Smooth muscle cell (in vitro differentiated cells): Measurements from ENCODE around the gene LSM14A. TPM values are rescaled to one million over a fixed set of nuclear protein-coding genes. Genes with fewer than 3 reads are reported as not detected.

Experiments used
- DNase-seq: peaks from one replicate; lab custom pipeline; 2025; ENCODE audit not compliant: unreplicated experiment; lab: John Stamatoyannopoulos, UW
- H2AFZ ChIP-seq: fragments of 200-600 bp; sonication (generic); 2 replicates; pipeline ENCODE4 v1.6.0; 2016; ENCODE audit warnings: antibody characterized with exemption, low read depth, mild to moderate bottlenecking
- H3F3A ChIP-seq: fragments of 200-600 bp; sonication (generic); 2 replicates; pipeline ENCODE4 v1.6.0; 2017; ENCODE audit warnings: antibody characterized with exemption, low read depth
- H3K27ac ChIP-seq: fragments of 200-600 bp; sonication (generic); 2 replicates; pipeline ENCODE4 v1.5.1; 2016; ENCODE audit warnings: low read depth, mild to moderate bottlenecking
- H3K27me3 ChIP-seq: fragments of 200-600 bp; sonication (generic); 2 replicates; pipeline ENCODE4 v1.6.1; 2016; ENCODE audit warnings: low read depth, mild to moderate bottlenecking
- H3K36me3 ChIP-seq: fragments of 200-600 bp; sonication (generic); 2 replicates; pipeline ENCODE4 v1.5.1; 2016; ENCODE audit warnings: low read depth
- H3K4me1 ChIP-seq: fragments of 200-600 bp; sonication (generic); 2 replicates; pipeline ENCODE4 v1.5.1; 2016; ENCODE audit warnings: low read depth
- H3K4me2 ChIP-seq: fragments of 200-600 bp; sonication (generic); 2 replicates; pipeline ENCODE4 v1.6.0; 2016; ENCODE audit warnings: mild to moderate bottlenecking
- H3K4me3 ChIP-seq: fragments of 200-600 bp; sonication (generic); 2 replicates; pipeline ENCODE4 v1.5.1; 2016; ENCODE audit warnings: mild to moderate bottlenecking
- H3K79me2 ChIP-seq: fragments of 200-600 bp; sonication (generic); 2 replicates; pipeline ENCODE4 v1.6.0; 2016; ENCODE audit warnings: low read depth, mild to moderate bottlenecking
- H3K9ac ChIP-seq: fragments of 200-600 bp; sonication (generic); 2 replicates; pipeline ENCODE4 v1.6.0; 2016; ENCODE audit warnings: low read depth
- H3K9me3 ChIP-seq: fragments of 200-600 bp; sonication (generic); replicated peaks from 2 replicates; pipeline ENCODE4 v1.5.1; 2016; ENCODE audit warnings: low read depth
- H4K20me1 ChIP-seq: fragments of 200-600 bp; sonication (generic); 2 replicates; pipeline ENCODE4 v1.6.0; 2016; ENCODE audit warnings: low read depth
- WGBS: methylation state at CpG from one replicate; pipeline ENCODE4 v1.1.7; 2016; ENCODE audit warnings: low lambda C conversion rate; 5-methylcytosine and 5-hydroxymethylcytosine counted together
- polyA plus RNA-seq: library from polyadenylated mRNA; unstranded; fragments of >200 nt; fragmentation: Nextera tagmentation; extraction: Ambion mirVana; gene quantifications from 2 replicates; pipeline ENCODE4 v1.2.1, GENCODE V29; 2016
- total RNA-seq: library from RNA; depleted of rRNA; stranded (reverse); fragments of >200 nt; gene quantifications from 2 replicates; pipeline ENCODE4 v1.2.3, GENCODE V29; 2014
- TF ChIP-seq, protein P1 (sequence below): fragments of 200-600 bp; sonication (generic); IDR thresholded peaks from 2 replicates; pipeline ENCODE4 v1.5.1; 2017; ENCODE audit warnings: borderline replicate concordance, mild to moderate bottlenecking, antibody characterized with exemption; ENCODE audit not compliant: insufficient read depth, poor library complexity, severe bottlenecking

The LSM14A gene
- total and polyA plus RNA-seq, 2 experiments from 2014 or later = 63.0 to 90.9 TPM

DNA sequence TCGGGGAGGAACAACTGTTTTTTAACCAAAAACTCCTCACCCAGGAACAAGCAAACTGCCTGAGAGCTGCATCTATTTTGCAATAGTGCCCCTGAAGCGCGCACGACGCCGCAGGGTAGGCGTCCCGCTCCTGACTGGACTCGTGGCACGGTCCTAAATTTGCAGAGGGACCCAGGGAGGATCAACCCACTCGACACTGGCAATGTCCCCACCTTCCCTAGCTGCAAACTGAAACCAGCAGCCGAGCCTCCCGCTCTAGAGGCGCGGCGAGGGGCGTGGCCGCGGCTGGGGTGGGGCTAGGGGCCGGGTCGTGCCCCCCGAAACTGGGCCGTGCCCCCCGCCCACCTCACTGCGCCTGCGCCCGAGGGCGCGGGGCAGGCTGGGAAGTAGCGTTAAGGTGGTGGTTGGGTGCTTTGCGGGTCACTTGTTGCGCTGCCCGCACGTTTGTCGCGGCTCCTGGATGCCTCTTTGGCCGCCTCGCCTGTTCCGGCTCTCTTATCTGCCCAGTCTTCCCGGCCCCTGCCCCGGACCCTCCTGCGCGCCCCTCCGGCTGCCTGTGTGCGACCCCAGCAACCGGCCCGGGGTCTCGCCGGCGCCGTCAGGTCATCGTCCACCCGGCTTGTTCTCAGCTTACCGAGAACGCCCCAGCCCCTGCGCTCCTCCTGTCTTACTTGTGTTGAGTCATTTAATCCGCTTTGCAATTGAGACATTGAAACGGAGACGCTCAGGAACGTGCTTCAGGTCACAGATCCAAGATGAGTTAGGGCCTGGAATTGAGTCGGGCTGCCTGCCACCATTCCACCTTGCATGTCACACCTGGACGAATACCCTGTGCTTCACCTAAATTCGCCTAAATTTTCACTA is 37.9 kb upstream of the LSM14A start:
- Histone ChIP-seq H3F3A (peaks cover 7% of the 10 kb centered on the region), H3K4me1 (peaks cover 5% of the 10 kb centered on the region), H3K4me2 (peak overlapping the region; percentile 97), H3K27me3 (no peaks in the 10 kb centered on the region), H3K9me3 (no peaks in the 10 kb centered on the region), H4K20me1 (no peaks in the 10 kb centered on the region), H3K4me3 (peak overlapping the region; percentile 54), H2AFZ (peak overlapping the region; percentile 91), H3K9ac (peak overlapping the region; percentile 46), H3K27ac (no peak overlapping the region), H3K36me3 (no peaks in the 10 kb centered on the region), H3K79me2 (no peaks in the 10 kb centered on the region)
- DNase-seq = peak; percentile 48
- TF ChIP-seq, protein P1, sequence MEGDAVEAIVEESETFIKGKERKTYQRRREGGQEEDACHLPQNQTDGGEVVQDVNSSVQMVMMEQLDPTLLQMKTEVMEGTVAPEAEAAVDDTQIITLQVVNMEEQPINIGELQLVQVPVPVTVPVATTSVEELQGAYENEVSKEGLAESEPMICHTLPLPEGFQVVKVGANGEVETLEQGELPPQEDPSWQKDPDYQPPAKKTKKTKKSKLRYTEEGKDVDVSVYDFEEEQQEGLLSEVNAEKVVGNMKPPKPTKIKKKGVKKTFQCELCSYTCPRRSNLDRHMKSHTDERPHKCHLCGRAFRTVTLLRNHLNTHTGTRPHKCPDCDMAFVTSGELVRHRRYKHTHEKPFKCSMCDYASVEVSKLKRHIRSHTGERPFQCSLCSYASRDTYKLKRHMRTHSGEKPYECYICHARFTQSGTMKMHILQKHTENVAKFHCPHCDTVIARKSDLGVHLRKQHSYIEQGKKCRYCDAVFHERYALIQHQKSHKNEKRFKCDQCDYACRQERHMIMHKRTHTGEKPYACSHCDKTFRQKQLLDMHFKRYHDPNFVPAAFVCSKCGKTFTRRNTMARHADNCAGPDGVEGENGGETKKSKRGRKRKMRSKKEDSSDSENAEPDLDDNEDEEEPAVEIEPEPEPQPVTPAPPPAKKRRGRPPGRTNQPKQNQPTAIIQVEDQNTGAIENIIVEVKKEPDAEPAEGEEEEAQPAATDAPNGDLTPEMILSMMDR = no peak
- WGBS = 2% methylated on average over 53 of the region's 63 CpGs

DNA sequence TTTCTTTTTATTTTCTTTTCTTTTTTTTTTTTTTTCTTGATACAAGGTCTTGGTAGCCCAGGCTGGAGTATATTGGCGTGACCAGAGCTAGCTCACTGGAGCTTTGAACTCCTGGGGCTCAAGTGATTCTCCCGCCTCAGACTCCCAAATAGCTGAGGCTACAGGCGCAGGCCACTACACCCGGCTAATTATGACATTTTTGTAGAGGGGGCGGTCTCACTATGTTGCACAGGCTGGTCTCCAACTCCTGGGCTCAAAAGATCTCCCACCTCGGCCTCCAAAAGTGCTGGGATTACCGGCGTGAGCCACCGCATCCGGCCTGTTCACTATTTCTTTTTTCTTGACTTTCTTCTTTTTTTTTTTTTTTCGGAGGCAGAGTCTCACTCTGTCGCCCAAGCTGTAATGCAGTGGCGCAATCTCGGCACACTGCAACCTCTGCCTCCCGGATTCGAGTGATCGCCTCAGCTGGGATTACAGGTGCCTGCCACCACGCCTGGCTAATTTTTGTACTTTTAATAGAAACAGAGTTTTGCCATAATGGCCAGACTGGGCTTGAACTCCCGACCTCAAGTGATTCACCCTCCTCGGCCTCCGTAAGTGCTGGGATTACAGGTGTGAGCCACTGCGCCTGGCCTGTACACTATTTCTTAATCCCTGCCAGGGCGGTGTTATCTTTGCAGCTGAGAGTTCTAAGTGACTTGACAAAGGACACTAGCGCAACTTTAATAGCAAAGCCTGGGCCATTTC is 37.1 kb upstream of the LSM14A start:
- TF ChIP-seq, protein P1 = no peak

DNA sequence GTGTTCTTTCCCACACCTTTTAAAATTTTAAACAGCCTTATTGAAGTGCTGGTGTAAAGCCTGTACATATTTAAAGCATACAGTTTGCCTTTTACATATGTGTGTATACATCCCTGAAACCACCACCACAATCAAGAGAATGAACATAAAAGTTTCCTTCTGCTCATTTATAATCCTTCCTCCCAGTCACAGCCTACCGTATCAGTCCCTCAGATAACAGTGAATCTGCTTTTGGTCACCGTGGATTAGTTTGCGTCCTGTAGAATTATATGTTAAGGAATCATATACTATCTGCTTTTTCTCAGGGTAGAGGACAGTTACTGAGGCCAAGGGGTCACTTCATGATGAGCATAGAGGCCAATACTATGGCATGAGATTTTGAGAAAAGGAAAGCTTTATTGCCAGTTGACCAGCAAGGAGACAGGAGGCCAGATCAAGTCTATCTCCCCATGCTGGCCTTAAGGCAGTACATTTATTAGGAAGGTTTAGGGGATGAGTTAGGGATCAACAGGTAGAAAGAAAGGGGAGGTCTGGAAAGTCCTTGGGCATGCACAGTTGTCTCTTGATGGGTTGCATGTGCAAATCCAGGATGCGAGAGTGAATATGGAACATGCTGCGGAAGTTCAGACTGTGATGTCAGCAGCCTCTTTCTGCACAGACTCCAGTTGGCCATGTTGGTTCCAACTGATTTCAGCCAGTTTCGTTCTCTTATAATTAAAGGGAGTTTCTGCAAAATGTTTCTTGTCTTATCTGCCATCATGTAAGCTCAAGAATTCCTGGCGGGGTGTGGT is 36.3 kb upstream of the LSM14A start:
- no peak for DNase-seq
- WGBS = 39% methylated on average over 7 of the region's 7 CpGs

More for the DNA sequence above, 37.1 kb upstream of the LSM14A start:
- H3K9ac ChIP-seq = no peak overlapping the region
- no peak overlapping the region for H3K27ac ChIP-seq
- peak overlapping the region; percentile 54 for H3K4me3 ChIP-seq
- H3F3A ChIP-seq = peaks cover 7% of the 10 kb centered on the region
- WGBS = 55% methylated on average over 24 of the region's 24 CpGs
- no peaks in the 10 kb centered on the region for H4K20me1 ChIP-seq
- peaks cover 5% of the 10 kb centered on the region for H3K4me1 ChIP-seq
- no peak overlapping the region for H2AFZ ChIP-seq
- no peaks in the 10 kb centered on the region for H3K36me3 ChIP-seq
- H3K9me3 ChIP-seq = no peaks in the 10 kb centered on the region
- H3K27me3 ChIP-seq = no peaks in the 10 kb centered on the region
- DNase-seq = no peak
- H3K4me2 ChIP-seq = peak overlapping the region; percentile 97
- H3K79me2 ChIP-seq = no peaks in the 10 kb centered on the region

More for the DNA sequence above, 36.3 kb upstream of the LSM14A start:
- no peak overlapping the region for H2AFZ ChIP-seq
- no peaks in the 10 kb centered on the region for H3K36me3 ChIP-seq
- H3K27me3 ChIP-seq = peaks cover 5% of the 10 kb centered on the region
- H3K9ac ChIP-seq = no peak overlapping the region
- H3K4me2 ChIP-seq = no peak overlapping the region
- H3K4me3 ChIP-seq = no peak overlapping the region
- H4K20me1 ChIP-seq = no peaks in the 10 kb centered on the region
- H3K27ac ChIP-seq = no peak overlapping the region
- peaks cover 5% of the 10 kb centered on the region for H3K4me1 ChIP-seq
- H3K9me3 ChIP-seq = no peaks in the 10 kb centered on the region
- no peaks in the 10 kb centered on the region for H3K79me2 ChIP-seq
- peaks cover 7% of the 10 kb centered on the region for H3F3A ChIP-seq
- TF ChIP-seq, protein P1 = no peak
